ENCODE data around the gene SYNPO2.

The SYNPO2 gene

GRCh38 chr4:118930255-118930654 lies 41.6 kb downstream of the SYNPO2 start:
- no peak for TF ChIP-seq CTCF (IDR thresholded peaks at IDR 0.05; ENCODE audit: borderline replicate concordance, insufficient read depth, low read depth, low read length)
- no peak overlapping the region for H3K4me3 ChIP-seq (ENCODE audit: low read depth, low read length)

- no peak for TF ChIP-seq CTCF (IDR thresholded peaks at IDR 0.05; ENCODE audit: borderline replicate concordance, insufficient read depth, low read depth, low read length)
- no peak overlapping the region for H3K4me3 ChIP-seq (ENCODE audit: low read depth, low read length)
Measured at GRCh38 chr4:118931786-118932185, 43.1 kb downstream of the SYNPO2 start.

- no peak for TF ChIP-seq CTCF (IDR thresholded peaks at IDR 0.05; ENCODE audit: borderline replicate concordance, insufficient read depth, low read depth, low read length)
- H3K4me3 ChIP-seq (ENCODE audit: low read depth, low read length) = no peak overlapping the region
Measured at GRCh38 chr4:118935819-118936218, 47.2 kb downstream of the SYNPO2 start.

GRCh38 chr4:118936406-118936805 lies 47.8 kb downstream of the SYNPO2 start:
- TF ChIP-seq CTCF (IDR thresholded peaks at IDR 0.05; ENCODE audit: borderline replicate concordance, insufficient read depth, low read depth, low read length) = no peak
- no peak overlapping the region for H3K4me3 ChIP-seq (ENCODE audit: low read depth, low read length)

- no peak overlapping the region for H3K4me3 ChIP-seq (ENCODE audit: low read depth, low read length)
- TF ChIP-seq CTCF (IDR thresholded peaks at IDR 0.05; ENCODE audit: borderline replicate concordance, insufficient read depth, low read depth, low read length) = no peak
Measured at GRCh38 chr4:118939169-118939783, 50.6 kb downstream of the SYNPO2 start.

- no peak overlapping the region for H3K4me3 ChIP-seq (ENCODE audit: low read depth, low read length)
- TF ChIP-seq CTCF (IDR thresholded peaks at IDR 0.05; ENCODE audit: borderline replicate concordance, insufficient read depth, low read depth, low read length) = no peak
Measured at GRCh38 chr4:118941149-118941548, 52.5 kb downstream of the SYNPO2 start.

GRCh38 chr4:118941799-118942198 lies 53.1 kb downstream of the SYNPO2 start:
- TF ChIP-seq CTCF (IDR thresholded peaks at IDR 0.05; ENCODE audit: borderline replicate concordance, insufficient read depth, low read depth, low read length) = no peak
- H3K4me3 ChIP-seq (ENCODE audit: low read depth, low read length) = no peak overlapping the region
